Middle frontal gyrus (tissue), 1 donor: ENCODE data around the gene EMILIN2.
"Not testable (repeated sequence)": the region's sequence is repeated elsewhere in the genome, so short reads cannot be mapped to it uniquely, and the experiment has no call there.

Experiments
- DNase-seq: peaks from one replicate; pipeline ENCODE4 v3.0.0-alpha.2; 2015; ENCODE audit warnings: low spot score; ENCODE audit errors: extremely low spot score

EMILIN2 gene

GRCh38 chr18:2914185-2914880 lies 67.5 kb downstream of the EMILIN2 start:
- DNase-seq, result no peak

DNA sequence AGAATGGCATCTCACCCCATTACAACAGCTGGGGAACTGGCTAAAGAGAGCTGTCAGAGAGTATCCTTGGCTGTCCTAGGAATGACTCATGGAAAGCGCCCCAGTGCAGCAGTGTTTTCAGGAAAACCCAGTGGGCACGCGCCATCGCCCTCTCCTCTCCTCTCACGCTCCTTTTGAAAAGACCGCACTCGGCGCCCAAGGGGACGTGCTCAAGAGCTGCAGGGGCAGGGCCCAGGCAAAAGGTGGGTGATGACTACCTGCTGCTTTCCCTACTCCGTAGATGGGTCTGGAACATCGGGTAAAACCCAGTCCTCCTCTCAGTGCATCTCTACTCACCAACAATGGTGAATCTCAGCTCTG lies 68.1 kb downstream of the EMILIN2 start:
- no peak for DNase-seq

DNA sequence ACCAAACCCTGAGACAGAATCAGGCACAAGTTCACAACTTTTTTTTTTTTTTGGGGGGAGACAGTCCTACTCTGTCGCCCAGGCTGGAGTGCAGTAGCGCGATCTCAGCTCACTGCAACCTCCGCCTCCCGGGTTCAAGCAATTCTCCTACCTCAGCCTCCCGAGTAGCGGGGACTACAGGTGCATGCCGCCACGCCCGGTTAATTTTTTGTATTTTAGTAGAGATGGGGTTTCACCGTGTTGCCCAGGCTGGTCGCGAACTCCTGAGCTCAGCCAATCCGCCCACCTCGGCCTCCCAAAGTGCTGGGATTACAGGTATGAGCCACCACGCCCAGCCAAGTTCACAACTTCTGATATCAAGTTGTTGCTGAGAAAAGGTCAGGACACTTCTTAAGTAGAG lies 68.7 kb downstream of the EMILIN2 start:
- not testable (repeated sequence) for DNase-seq

DNA sequence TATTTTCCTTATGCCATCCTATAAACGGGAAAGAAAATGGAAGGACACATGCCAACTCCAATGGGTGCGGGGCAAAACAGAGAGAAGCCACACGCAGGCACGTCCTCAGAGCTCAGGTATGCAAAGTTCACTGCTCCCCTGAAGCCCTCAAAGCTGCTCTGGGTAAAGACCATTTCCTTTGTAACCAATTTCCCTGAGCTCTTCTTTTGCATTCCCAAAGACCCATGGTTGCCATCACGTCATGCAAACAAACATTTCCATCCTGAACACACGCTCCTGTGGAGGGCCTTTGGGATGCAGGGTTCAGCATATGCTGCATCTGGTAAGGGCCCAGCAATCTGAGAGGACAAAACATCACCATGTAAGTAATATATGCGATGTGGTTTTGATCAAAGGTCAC lies 69.4 kb downstream of the EMILIN2 start:
- DNase-seq, result no peak

DNA sequence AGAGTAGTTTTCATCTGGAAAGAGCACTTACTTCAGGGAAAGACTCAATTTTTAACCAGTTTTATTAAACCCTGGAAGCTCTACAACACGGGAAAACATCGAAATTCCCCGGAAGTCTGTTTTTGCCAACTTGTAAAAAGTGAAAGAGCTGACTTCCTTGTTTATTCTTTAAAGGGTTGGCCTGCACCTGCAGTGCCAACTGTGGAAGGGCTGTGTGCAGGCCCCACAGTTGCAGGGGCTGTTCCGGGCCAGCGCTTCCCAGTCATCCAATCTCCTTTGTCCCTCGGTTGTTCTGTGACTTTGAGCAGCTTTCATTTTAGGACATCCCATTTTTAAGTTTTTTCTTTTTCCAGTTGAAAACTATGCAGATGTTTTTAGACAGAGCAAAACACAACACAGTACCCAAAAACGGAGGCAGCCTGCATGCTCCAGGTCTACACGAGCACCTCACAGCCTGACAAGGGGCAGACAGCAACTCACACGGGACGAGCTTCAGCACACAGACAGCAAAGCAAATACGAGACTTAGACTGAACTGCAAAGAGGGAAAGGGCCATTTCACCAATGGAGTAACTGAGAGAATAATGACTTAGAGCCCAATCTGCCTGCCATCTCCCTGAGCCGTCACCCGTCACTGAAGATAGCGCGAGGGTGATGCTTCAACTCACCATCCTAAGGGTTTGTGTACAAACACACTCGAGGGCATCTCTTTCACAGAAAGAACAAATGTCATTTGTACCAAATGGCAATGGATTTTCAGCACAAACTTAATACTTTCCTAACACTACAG lies 70.6 kb downstream of the EMILIN2 start:
- no peak for DNase-seq

DNA sequence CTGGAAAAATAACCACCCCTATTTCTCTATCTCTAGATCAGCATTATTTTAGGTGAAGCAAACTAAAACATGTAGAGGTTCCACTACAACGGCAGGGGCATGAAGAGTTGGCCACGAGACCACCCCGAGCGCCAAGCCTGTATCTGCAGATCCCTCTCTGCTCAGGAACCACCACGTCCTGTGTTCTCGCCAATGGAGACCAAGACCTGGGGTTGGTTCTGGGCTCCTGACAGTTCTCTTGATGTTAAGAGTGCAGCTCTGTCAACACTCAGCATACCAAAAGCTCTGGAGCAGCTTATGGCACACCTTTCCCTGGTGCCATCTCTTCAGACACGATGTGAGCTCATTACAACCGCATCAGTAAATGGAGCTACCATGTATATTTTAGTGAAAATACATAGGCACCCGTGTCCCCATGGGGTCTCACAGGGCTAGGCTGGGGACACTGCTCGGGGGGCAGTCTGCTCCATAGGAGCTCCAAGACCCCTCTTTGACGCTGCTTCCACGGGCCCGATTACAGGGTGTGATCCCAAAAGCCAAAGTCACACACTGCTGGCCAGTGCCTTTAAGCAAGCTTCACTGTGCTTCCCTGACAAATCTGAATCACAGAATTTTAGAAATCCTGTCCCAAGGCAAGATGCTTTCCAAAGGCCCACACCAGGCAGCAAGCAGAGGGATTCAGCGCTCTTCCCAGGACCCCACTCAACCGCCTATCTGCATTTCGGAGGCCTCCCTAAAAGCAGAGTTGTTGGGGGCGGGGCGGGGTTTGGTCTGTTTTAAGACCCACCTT lies 72.2 kb downstream of the EMILIN2 start:
- DNase-seq, result no peak

DNA sequence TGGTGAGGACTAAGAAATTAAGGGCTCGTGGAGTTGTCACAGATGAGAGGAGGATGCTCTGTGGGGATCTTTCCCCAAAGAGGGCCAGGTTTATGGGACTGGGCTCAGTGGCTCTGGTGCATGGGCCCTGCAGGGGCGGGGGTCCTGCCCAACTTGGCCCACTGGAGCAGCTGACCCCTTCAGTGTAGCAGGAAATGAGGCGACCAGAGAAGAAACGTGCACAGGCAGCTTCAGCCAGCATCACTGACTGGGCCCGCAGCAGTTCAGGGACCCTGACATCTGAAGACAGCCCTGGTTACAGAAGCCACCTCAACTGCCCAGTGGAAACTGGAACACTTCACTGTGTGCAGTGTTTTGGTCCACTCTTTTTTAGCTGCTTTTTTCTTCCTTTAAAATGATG lies 72.8 kb downstream of the EMILIN2 start:
- DNase-seq, result no peak

DNA sequence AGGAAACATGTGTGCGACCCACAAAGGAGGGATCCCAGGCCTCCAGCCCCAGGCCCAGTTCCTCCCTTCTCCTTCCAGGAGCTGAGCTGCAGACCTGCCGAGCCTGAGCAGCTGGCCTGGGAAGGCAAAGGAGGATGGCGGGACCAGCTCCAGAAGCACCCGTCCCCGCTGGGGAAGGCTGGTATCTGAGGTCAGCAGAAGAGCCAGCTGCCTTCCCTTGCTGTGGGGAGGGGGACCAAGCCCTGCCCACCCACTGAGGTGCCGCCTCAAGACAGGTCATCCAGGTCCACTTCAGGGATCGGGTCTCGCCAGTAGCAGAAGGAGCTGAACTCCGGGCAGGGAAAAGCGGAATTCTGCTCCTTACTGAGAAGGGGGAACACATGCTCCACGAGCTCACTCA lies 73.2 kb downstream of the EMILIN2 start:
- DNase-seq, result no peak

GRCh38 chr18:2920546-2921343 lies 73.9 kb downstream of the EMILIN2 start:
- peak; percentile 16 for DNase-seq

- DNase-seq, result no peak
These were observed 75.0 kb downstream of the EMILIN2 start for GRCh38 chr18:2921778-2922177.

DNA sequence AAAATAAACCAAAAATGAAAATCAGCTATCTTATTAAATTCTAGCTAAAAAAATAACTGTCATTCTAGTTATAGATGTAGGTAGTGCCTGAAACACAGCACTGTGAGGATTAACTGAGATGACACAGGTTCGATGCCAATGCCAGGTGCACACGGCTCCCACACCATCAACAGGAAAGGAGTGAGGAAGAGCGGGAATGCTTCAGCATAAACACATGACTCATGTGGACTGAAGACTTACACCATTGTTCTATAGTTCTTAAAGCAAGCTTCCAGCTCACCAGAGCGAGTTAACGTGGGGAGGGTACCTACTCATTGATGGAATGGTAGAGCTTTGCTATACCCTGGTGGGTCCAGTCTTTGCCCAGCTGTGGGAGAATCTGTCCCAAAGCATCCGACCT lies 76.7 kb downstream of the EMILIN2 start:
- no peak for DNase-seq

DNA sequence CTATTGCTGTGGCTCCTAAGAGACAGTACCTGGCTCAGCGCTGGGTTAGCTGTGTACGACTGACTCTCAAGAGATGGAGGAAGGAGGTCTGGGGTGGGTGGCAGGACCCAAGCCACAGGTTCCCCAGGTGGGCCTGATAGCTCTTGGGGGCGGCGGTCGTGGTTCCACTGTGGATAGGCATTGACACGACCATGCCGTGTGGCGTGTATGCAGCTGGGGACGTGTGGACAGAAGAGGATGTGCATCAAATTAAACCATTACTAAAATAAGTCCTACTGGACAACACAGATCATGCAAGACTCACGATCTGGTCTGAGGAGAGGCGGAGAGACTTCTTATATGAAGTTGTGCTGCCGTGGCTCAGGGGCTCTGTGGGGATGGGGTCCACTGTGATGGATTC lies 78.1 kb downstream of the EMILIN2 start:
- DNase-seq, result no peak

GRCh38 chr18:2926528-2926927 lies 79.7 kb downstream of the EMILIN2 start:
- DNase-seq, result no peak

- no peak for DNase-seq
These were observed 80.9 kb downstream of the EMILIN2 start for GRCh38 chr18:2927745-2928144.

GRCh38 chr18:2932247-2933181 lies 85.7 kb downstream of the EMILIN2 start:
- DNase-seq, result peak; percentile 71

DNA sequence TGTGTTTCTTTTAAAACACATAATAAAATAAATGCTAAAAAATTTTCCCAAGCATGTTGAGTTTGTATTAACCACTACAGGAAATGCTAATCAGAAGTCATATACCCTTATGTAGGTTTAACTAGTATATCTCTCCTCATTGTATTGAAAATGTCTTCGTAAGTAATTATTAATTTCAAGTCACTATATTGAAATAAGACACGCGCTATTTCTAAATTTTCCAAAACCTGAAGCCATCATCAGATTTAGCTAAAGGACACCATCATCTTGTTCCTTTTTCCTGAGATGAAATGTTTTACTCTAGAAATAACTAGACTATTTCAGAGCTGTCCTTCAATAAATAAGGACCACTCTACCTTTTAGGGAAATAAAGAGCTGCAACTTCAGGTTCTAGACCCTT lies 87.2 kb downstream of the EMILIN2 start:
- no peak for DNase-seq

DNA sequence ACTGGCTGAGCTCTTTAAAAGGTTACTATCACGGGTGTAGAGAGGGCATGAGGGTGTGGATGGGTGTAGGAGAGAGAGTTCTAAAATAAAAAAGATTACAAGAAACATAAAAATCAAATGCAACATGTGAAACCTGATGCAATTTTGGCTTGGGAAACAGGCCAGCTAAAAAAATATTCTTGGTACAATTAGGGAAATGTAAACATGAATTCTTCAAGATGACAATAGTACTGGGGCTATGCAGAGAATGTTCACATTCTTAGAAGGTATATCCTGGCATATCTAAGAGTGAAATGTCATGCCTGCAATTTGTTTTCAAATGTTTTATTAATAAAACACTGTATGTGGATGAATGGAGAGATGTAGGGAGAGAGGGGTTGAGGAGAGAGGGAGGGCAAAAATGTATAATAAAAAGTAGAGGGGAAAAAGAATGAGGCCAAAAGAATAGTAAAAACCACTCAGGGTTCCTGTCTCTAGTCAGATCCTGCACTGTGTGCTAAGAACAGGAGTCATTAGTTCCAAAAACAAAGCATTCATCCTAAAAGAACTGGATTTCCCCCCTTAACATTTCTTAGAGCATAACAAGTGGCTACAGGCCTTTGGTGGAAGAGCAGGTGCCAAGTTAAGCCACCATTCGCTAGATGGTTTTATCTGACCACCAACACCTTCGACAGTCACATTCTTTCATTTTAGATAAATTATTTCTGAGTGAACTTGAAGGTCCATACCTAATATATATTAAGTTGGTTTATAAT lies 88.8 kb downstream of the EMILIN2 start:
- DNase-seq, result no peak

- DNase-seq, result no peak
These were observed 92.5 kb downstream of the EMILIN2 start for GRCh38 chr18:2939317-2939716.

- no peak for DNase-seq
These were observed 101.2 kb downstream of the EMILIN2 start for GRCh38 chr18:2948038-2948437.

- no peak for DNase-seq
These were observed 105.8 kb downstream of the EMILIN2 start for GRCh38 chr18:2952605-2953004.
